Measurements from ENCODE around the gene FOXO1. TPM values are rescaled to one million over a fixed set of nuclear protein-coding genes. Genes with fewer than 3 reads are reported as not detected.

Gene FOXO1
- total and polyA plus RNA-seq, 2 of the 13 experiments (the other 11 are each of a cell fraction or from before 2014, with no cell fraction given) = 8.1 to 13.1 TPM

- H3K4me2 ChIP-seq (ENCODE audit: low read depth, low read length) = no peak overlapping the region
- H3K36me3 ChIP-seq (replicated peaks in 1 of 2; ENCODE audit: control insufficient read depth in 1 of 2, insufficient read depth in 2 of 2, low read length in 2 of 2) = peaks cover 6 to 29% of the 10 kb centered on the region in 2 experiments; a peak in 4 of 5 replicates
- 96% methylated on average over 2 of the region's 2 CpGs for WGBS (ENCODE audit: low lambda C conversion rate)
- no peak overlapping the region for H3K4me3 ChIP-seq (replicated peaks in 1 of 3; ENCODE audit: insufficient read depth in 1 of 3, low read depth in 2 of 3, low read length in 3 of 3)
- peaks cover 64% of the 10 kb centered on the region for H4K20me1 ChIP-seq (ENCODE audit: insufficient read depth, low read length)
- no peak overlapping the region for H3K9ac ChIP-seq (ENCODE audit: insufficient read depth, low read depth, low read length)
- BruUV-seq (replicated peaks) = no TSS peak
- H3K79me2 ChIP-seq (ENCODE audit: insufficient read depth, low read length) = peaks cover 98% of the 10 kb centered on the region
- DNase-seq (ENCODE audit: low spot score) = no peak
- no peak overlapping the region for H3K27ac ChIP-seq (ENCODE audit: extremely low read length, insufficient read depth, low read length)
- H2AFZ ChIP-seq (ENCODE audit: low read length) = no peak overlapping the region
- TF ChIP-seq ATF1 (CRISPR knock-in tag; IDR thresholded peaks at IDR 0.05) (no peak), RNF2 (conservative IDR thresholded peaks at IDR 0.05; ENCODE audit: low read depth) (no peak), AKNA (CRISPR knock-in tag; IDR thresholded peaks at IDR 0.05; ENCODE audit: borderline replicate concordance) (no peak), AGO2 (optimal IDR thresholded peaks at IDR 0.05; ENCODE audit: low read depth, low read length) (no peak), NR2F2 (IDR thresholded peaks at IDR 0.05; ENCODE audit: borderline replicate concordance, low read depth) (no peak), ZNF597 (CRISPR knock-in tag; IDR thresholded peaks at IDR 0.05) (no peak), RFX3 (CRISPR knock-in tag; IDR thresholded peaks at IDR 0.05) (no peak), KAT7 (CRISPR knock-in tag; IDR thresholded peaks at IDR 0.05; ENCODE audit: borderline replicate concordance) (no peak), ZMAT5 (CRISPR knock-in tag; IDR thresholded peaks at IDR 0.05; ENCODE audit: borderline replicate concordance, low read depth) (no peak), ZNF891 (CRISPR knock-in tag; IDR thresholded peaks at IDR 0.05) (no peak)
- TF ChIP-seq, protein P1, sequence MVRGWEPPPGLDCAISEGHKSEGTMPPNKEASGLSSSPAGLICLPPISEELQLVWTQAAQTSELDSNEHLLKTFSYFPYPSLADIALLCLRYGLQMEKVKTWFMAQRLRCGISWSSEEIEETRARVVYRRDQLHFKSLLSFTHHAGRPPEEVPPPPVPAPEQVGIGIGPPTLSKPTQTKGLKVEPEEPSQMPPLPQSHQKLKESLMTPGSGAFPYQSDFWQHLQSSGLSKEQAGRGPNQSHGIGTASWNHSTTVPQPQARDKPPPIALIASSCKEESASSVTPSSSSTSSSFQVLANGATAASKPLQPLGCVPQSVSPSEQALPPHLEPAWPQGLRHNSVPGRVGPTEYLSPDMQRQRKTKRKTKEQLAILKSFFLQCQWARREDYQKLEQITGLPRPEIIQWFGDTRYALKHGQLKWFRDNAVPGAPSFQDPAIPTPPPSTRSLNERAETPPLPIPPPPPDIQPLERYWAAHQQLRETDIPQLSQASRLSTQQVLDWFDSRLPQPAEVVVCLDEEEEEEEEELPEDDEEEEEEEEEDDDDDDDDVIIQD (CRISPR knock-in tag; IDR thresholded peaks at IDR 0.05; ENCODE audit: low read depth) = no peak
- TF ChIP-seq, protein P2, sequence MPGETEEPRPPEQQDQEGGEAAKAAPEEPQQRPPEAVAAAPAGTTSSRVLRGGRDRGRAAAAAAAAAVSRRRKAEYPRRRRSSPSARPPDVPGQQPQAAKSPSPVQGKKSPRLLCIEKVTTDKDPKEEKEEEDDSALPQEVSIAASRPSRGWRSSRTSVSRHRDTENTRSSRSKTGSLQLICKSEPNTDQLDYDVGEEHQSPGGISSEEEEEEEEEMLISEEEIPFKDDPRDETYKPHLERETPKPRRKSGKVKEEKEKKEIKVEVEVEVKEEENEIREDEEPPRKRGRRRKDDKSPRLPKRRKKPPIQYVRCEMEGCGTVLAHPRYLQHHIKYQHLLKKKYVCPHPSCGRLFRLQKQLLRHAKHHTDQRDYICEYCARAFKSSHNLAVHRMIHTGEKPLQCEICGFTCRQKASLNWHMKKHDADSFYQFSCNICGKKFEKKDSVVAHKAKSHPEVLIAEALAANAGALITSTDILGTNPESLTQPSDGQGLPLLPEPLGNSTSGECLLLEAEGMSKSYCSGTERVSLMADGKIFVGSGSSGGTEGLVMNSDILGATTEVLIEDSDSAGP (CRISPR knock-in tag; IDR thresholded peaks at IDR 0.05; ENCODE audit: borderline replicate concordance) = no peak
- in situ Hi-C loops (cut with HindIII; ENCODE audit: extremely low pct_ligation_motif_present, low pct_unique_long_range_greater_than_20kb) (no loop called here), intact Hi-C loops (cut with micrococcal nuclease; ENCODE audit: unreplicated experiment) (no loop called here)
- no peaks in the 10 kb centered on the region for H3K9me3 ChIP-seq (ENCODE audit: low read length)
- POLR2A ChIA-PET = no interaction called here
- FAIRE-seq = no peak
- no peak for ATAC-seq
- H3K27me3 ChIP-seq (ENCODE audit: control insufficient read depth in 1 of 2, insufficient read depth in 2 of 2, low read length in 2 of 2) = no peaks in the 10 kb centered on the region
- CTCF ChIA-PET (ENCODE audit: low intra/inter-chr PET ratio, low total read pairs) = no interaction called here
- peaks cover 31% of the 10 kb centered on the region for H3K4me1 ChIP-seq (ENCODE audit: insufficient read depth, low read length)
These were observed 54.4 kb downstream of the FOXO1 start for GRCh38 chr13:40612041-40612440.
